Activated naive CD4-positive, alpha-beta T cell treated with anti-CD3 and anti-CD28 coated beads for 36 hours (primary cell): ENCODE results near the gene CFAP299. TPM values are rescaled to one million over a fixed set of nuclear protein-coding genes. Genes with fewer than 3 reads are reported as not detected.

Experiments
- CTCF ChIA-PET: fragments of 350-600 bp; sonication (Branson Sonifier 250); formaldehyde crosslinking; loops from one replicate; lab custom pipeline; 2021; ENCODE audit warnings: antibody characterized with exemption; lab: Charles Lee
- DNase-seq: peaks from one replicate; pipeline ENCODE4 v3.0.0-alpha.2; 2020
- H3K27ac Mint-ChIP-seq: one replicate; pipeline ENCODE4 v1.8.0; 2021; ENCODE audit warnings: mild to moderate bottlenecking, mixed read lengths
- H3K27me3 Mint-ChIP-seq: one replicate; pipeline ENCODE4 v1.8.0; 2021; ENCODE audit warnings: low read depth, mixed read lengths
- H3K36me3 Mint-ChIP-seq: one replicate; pipeline ENCODE4 v1.8.0; 2021; ENCODE audit warnings: low read depth, mixed read lengths
- H3K4me1 Mint-ChIP-seq: one replicate; pipeline ENCODE4 v1.8.0; 2021; ENCODE audit warnings: low read depth, mixed read lengths
- H3K4me3 Mint-ChIP-seq: one replicate; pipeline ENCODE4 v1.8.0; 2021; ENCODE audit warnings: mild to moderate bottlenecking, moderate library complexity, mixed read lengths
- H3K9me3 Mint-ChIP-seq: one replicate; pipeline ENCODE4 v1.8.0; 2021; ENCODE audit warnings: mixed read lengths
- intact Hi-C: fragments of 100-400 bp; cut with micrococcal nuclease; formaldehyde crosslinking; loops from one replicate; pipeline ENCODE4 v1.15.1; 2023
- total RNA-seq, 2 experiments: library from RNA; stranded (reverse); gene quantifications; one replicate each; pipeline ENCODE4 v1.2.3, GENCODE V29; 2021

Gene CFAP299
- total RNA-seq, 2 experiments from 2014 or later = not detected

DNA sequence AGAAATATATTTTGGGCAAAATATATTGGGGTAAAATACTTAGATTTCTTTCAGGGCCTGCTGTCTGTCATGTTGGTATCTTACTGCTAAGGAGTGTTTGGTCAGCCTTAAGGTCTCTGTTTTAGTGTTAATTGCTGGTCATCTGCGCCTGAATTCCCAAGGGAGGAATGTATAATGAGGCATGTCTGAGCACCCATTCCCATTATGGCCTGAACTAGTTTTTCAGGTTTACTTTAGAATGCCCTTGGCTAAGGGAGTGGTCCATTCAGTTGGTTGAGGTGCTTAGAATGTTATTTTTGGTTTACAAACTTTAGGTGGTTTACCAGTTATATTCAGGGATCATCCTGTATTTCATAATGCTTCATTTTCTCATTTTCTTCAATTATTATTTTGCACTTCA is 125.9 kb downstream of the CFAP299 start:
- Mint-ChIP-seq H3K4me1 (peaks cover 21% of the 10 kb centered on the region), H3K36me3 (no peaks in the 10 kb centered on the region), H3K27me3 (no peaks in the 10 kb centered on the region), H3K27ac (no peak overlapping the region), H3K9me3 (no peaks in the 10 kb centered on the region), H3K4me3 (no peak overlapping the region)
- CTCF ChIA-PET = no interaction called here
- DNase-seq = no peak
- intact Hi-C loops = loop anchor here (2.0 kb wide), 1 partner anchor 529 kb away; no protein-coding TSS in a partner anchor

DNA sequence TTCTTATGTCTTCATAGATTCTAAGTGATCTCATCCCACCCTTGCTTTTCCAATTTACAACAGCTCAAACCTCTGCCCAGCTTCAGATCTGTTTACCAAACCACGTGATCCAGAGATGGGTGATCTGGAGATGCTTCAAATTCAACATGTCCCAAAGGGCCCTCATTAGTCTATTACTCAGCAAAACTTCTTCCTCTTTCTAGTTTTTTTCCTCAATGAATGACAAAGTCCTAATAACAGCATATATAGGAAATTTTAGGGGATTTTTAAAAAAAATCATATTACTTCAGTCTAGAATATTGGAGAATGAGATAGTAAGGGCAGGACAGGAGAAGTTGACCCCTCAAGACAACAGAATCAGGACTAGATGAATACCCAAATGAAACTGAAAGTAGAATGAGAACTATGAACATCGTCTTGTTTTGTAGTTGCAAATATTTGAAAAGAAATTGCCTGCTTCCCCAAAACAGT is 127.1 kb downstream of the CFAP299 start:
- Mint-ChIP-seq H3K4me3 (peak overlapping the region; percentile 38), H3K9me3 (no peaks in the 10 kb centered on the region), H3K27me3 (no peaks in the 10 kb centered on the region), H3K36me3 (no peaks in the 10 kb centered on the region), H3K4me1 (peaks cover 21% of the 10 kb centered on the region), H3K27ac (peak overlapping the region; percentile 15)
- CTCF ChIA-PET = no interaction called here
- DNase-seq = no peak
- intact Hi-C loops = no loop called here

DNA sequence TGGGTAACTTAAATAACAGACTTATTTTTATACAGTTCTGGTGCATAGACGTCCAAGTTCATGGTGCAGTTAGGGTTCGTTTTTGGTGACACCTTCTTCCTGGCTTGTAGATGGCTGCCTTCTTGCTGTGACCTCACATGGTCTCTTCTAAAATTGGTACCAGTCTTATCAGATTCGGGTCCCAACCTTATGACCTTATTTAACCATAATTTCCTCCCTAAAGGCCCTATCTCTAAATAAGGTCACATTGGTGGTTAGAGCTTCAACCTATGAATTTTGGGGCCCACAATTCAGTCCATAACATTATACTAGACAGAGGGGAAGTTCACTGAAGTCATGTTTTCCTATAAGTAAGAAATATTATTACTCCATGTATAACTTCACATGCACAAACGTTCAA is 128.0 kb downstream of the CFAP299 start:
- DNase-seq = no peak
- CTCF ChIA-PET = no interaction called here
- H3K4me3 Mint-ChIP-seq = no peak overlapping the region
- peaks cover 21% of the 10 kb centered on the region for H3K4me1 Mint-ChIP-seq
- no peak overlapping the region for H3K27ac Mint-ChIP-seq
- H3K9me3 Mint-ChIP-seq = no peaks in the 10 kb centered on the region
- no peaks in the 10 kb centered on the region for H3K27me3 Mint-ChIP-seq
- no peaks in the 10 kb centered on the region for H3K36me3 Mint-ChIP-seq
- intact Hi-C loops = no loop called here

DNA sequence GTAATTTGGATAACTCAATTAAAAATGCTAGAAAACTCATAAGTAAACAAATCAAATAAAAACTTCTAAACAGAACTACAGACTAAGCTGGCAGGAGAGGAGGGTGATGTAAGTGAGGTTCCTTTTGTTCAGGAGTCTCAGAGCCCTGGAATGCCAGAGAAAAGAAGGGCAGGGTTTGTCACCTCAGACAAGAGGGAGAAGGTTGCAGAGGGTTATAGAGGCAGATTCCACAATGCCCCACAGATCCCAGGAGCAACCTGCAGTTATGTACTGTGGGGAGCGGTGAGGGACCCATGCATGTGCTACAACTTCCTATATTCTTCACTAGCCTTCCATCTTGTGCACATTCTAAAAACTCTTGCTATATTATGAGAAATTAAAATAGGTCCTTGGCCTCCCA is 129.7 kb downstream of the CFAP299 start:
- no peak for DNase-seq
- CTCF ChIA-PET = no interaction called here
- no peak overlapping the region for H3K4me3 Mint-ChIP-seq
- H3K27ac Mint-ChIP-seq = no peak overlapping the region
- H3K4me1 Mint-ChIP-seq = peaks cover 14% of the 10 kb centered on the region
- no peaks in the 10 kb centered on the region for H3K9me3 Mint-ChIP-seq
- intact Hi-C loops = no loop called here
- H3K27me3 Mint-ChIP-seq = no peaks in the 10 kb centered on the region
- no peaks in the 10 kb centered on the region for H3K36me3 Mint-ChIP-seq

DNA sequence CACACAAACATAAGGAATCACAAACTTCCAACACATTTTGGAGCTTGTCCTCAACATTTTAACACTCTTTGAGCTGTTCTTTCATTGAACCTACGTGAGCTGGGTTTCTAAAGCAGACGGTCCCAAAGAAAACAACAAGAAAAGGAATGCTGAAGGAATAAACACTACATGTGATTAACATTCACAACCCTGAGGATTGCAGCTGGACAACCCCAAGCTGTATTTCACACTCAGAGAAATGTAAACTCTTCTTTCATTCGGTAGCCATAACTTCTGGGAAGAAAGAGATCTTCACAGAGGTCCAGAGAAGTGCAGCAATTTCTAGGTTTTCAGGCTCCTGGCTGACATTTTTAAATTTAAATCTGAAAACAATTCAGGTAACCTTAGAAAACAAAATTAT is 130.2 kb downstream of the CFAP299 start:
- no peak overlapping the region for H3K4me3 Mint-ChIP-seq
- CTCF ChIA-PET = no interaction called here
- H3K27me3 Mint-ChIP-seq = no peaks in the 10 kb centered on the region
- no peaks in the 10 kb centered on the region for H3K9me3 Mint-ChIP-seq
- no peak for DNase-seq
- H3K36me3 Mint-ChIP-seq = no peaks in the 10 kb centered on the region
- H3K4me1 Mint-ChIP-seq = peaks cover 11% of the 10 kb centered on the region
- H3K27ac Mint-ChIP-seq = no peak overlapping the region
- intact Hi-C loops = no loop called here

DNA sequence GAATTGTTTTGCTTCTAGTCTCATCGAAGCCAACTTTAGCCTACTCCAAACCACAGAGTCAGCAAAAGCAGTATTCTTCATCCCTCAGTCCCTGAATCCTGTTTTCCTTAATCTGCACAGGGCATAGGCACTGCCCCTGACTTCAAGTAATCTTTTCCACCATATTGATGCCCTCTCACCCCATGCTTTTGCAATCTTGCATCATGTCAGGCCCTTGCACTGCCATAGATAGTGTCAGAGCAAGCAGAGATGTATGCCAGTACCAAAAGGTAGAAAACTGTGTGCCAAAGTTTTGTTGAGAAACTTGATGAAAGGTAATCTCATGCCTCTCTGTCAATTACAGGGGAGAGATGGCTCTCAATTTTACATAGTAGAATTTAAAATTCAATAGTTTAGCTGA is 131.1 kb downstream of the CFAP299 start:
- CTCF ChIA-PET = no interaction called here
- intact Hi-C loops = no loop called here
- Mint-ChIP-seq H3K27me3 (no peaks in the 10 kb centered on the region), H3K4me1 (peaks cover 11% of the 10 kb centered on the region), H3K36me3 (no peaks in the 10 kb centered on the region), H3K4me3 (no peak overlapping the region), H3K9me3 (no peaks in the 10 kb centered on the region), H3K27ac (no peak overlapping the region)
- no peak for DNase-seq

DNA sequence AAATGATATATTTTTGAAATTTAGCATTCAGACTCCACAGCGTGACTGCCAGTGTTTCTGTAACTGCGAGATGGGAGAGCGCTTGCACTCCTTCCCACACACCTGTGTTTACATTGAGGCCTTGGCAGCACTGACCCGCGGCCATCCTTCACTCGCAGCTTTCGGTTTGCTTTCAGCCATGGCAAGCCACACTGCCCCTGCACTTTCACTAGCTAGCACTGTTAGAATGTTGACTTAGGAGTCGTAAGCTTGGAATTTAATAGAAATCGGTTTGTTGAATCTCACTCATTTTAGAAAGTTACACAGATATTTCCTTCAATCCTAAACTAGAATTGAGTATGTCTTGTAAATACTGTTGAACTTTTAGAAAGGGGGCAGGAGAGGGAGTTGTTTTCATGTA is 136.2 kb downstream of the CFAP299 start:
- intact Hi-C loops = no loop called here
- Mint-ChIP-seq H3K4me3 (no peak overlapping the region), H3K27me3 (no peaks in the 10 kb centered on the region), H3K9me3 (no peaks in the 10 kb centered on the region), H3K27ac (no peak overlapping the region), H3K36me3 (no peaks in the 10 kb centered on the region), H3K4me1 (peaks cover 3% of the 10 kb centered on the region)
- no peak for DNase-seq
- CTCF ChIA-PET = no interaction called here

DNA sequence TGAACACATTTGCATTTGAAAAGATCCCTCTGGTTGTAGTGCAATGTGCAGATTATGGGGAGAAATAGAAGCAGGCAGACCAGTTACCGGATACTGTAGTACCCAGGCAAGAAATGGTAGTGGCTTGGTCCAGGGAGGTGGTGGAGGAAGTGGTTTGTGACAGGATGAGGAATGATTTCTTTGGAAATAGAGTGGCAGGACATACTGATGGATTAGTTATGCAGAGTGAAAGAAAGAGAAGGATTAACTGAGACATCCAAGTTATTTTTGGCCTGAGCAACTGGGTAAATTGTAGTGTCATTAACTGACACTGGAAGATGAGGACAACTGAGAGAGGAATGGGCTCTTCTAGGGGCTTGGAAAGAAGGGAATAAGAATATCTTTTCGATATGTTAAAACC is 139.7 kb downstream of the CFAP299 start:
- intact Hi-C loops = no loop called here
- H3K4me3 Mint-ChIP-seq = no peak overlapping the region
- H3K36me3 Mint-ChIP-seq = no peaks in the 10 kb centered on the region
- DNase-seq = no peak
- H3K27me3 Mint-ChIP-seq = no peaks in the 10 kb centered on the region
- CTCF ChIA-PET = no interaction called here
- H3K27ac Mint-ChIP-seq = no peak overlapping the region
- peaks cover 2% of the 10 kb centered on the region for H3K4me1 Mint-ChIP-seq
- H3K9me3 Mint-ChIP-seq = no peaks in the 10 kb centered on the region

DNA sequence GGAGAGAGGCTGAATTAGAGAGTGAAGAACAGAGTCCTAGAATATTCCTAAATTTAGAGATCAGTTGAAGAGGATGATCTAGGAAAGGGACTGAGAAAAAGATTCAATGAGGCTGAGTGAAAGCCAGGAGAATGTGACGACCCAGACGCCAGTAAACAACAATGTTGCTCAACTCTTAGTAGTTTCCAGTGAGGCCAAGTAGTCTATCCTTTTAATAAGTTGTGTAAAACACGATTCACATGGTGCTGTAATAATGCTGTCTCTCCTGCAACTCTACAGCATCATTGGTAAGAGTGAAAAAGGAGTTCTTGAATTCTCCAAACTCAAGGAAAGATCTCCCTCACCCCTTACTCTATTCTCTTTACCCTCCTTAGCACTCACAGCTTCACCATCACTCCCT is 140.3 kb downstream of the CFAP299 start:
- no peak overlapping the region for H3K4me3 Mint-ChIP-seq
- H3K36me3 Mint-ChIP-seq = no peaks in the 10 kb centered on the region
- H3K9me3 Mint-ChIP-seq = no peaks in the 10 kb centered on the region
- DNase-seq = no peak
- H3K27ac Mint-ChIP-seq = no peak overlapping the region
- H3K4me1 Mint-ChIP-seq = peaks cover 2% of the 10 kb centered on the region
- intact Hi-C loops = no loop called here
- CTCF ChIA-PET = no interaction called here
- H3K27me3 Mint-ChIP-seq = no peaks in the 10 kb centered on the region

DNA sequence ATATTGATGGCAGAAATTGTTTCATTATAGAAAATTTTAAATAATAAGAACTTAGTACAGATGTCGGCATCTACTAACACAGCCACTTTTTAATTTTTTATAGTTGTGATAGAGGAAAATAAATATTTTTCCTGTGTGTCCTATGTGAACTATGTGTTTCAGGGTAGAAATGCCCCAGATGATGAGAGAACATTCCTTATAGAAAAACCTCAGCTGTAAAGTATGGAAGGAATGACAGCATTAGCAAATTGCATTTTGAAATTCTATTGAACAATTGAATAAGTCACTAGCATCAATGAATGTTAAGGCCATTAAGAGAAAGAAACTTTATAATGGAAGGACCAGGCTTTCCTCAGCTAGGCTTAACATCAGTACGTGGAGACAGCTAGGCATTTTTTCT is 149.2 kb downstream of the CFAP299 start:
- Mint-ChIP-seq H3K4me3 (no peak overlapping the region), H3K4me1 (peaks cover 4% of the 10 kb centered on the region), H3K27ac (no peak overlapping the region), H3K36me3 (peaks cover 3% of the 10 kb centered on the region), H3K9me3 (peaks cover 6% of the 10 kb centered on the region), H3K27me3 (no peaks in the 10 kb centered on the region)
- intact Hi-C loops = loop anchor here (5.0 kb wide), 1 partner anchor 57 kb away; no protein-coding TSS in a partner anchor
- DNase-seq = no peak
- CTCF ChIA-PET = no interaction called here

DNA sequence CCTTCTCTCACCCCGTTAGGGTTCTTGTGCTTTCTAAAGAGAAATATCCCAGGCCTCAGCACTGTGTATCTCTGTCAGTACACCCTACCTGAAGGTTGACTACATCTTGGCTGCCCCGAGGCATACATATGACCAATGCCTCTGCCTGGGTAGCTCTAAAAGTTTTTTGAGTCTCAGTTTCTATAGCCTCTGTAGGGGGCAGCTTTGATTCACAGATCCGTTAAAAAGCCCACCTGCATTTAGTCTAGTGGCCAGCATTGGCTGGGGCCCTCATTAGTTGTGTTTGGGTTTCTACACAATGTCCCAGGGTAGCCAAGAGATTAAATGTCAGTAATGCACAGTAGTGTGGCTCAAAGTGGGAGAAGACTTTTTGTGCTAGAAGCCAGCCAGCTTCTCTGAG is 151.1 kb downstream of the CFAP299 start:
- intact Hi-C loops = no loop called here
- peaks cover 12% of the 10 kb centered on the region for H3K4me1 Mint-ChIP-seq
- DNase-seq = no peak
- H3K27me3 Mint-ChIP-seq = no peaks in the 10 kb centered on the region
- CTCF ChIA-PET = no interaction called here
- peaks cover 3% of the 10 kb centered on the region for H3K36me3 Mint-ChIP-seq
- no peak overlapping the region for H3K4me3 Mint-ChIP-seq
- H3K27ac Mint-ChIP-seq = no peak overlapping the region
- H3K9me3 Mint-ChIP-seq = peaks cover 8% of the 10 kb centered on the region

DNA sequence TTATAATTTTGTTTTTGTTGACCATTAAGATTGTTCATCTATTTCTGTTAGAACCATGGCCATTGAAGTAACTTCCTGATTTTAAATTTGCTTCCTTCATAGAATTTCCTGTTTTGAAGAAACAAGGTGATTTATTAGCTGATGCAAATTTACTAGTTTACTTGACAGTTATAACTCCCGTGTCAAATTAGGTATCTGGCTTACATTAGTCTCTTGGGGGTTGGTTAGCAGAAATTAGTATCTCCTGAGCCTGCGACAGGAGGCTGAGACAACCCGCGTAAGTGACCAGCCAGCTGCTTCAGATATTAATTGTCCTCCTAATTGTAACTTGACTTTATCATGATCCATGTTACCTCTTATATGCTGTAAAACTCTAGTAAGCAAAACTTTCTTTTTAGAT is 154.3 kb downstream of the CFAP299 start:
- Mint-ChIP-seq H3K4me3 (no peak overlapping the region), H3K36me3 (peaks cover 9% of the 10 kb centered on the region), H3K27ac (no peak overlapping the region), H3K4me1 (peaks cover 39% of the 10 kb centered on the region), H3K27me3 (no peaks in the 10 kb centered on the region), H3K9me3 (peaks cover 10% of the 10 kb centered on the region)
- no peak for DNase-seq
- CTCF ChIA-PET = interaction anchor here (1.9 kb wide), 1 partner anchor 500 kb away, joined by 4 read pairs; no protein-coding TSS in a partner anchor
- intact Hi-C loops = no loop called here

DNA sequence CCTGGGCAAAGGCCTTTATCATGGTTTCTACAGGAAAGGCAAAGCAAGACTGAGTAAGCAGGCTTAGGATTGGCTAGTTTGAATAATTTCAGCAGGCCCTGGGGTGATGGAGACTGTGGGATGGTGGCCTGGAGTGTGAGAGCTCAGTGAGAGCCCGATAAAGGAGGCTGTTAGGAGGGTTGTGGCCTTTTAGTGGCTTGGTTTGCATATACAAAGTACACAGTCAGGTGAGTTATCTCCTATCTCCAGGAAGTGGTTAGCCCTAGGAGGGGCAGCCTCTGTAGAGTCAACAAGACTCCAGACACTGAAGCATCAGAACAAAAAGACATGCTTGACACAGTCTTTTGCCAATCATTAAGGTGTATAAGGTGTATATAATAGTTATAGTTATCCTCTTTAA is 157.2 kb downstream of the CFAP299 start:
- CTCF ChIA-PET = no interaction called here
- peak; percentile 44 for DNase-seq
- Mint-ChIP-seq H3K27me3 (no peaks in the 10 kb centered on the region), H3K4me1 (peaks cover 46% of the 10 kb centered on the region), H3K4me3 (no peak overlapping the region), H3K36me3 (peaks cover 15% of the 10 kb centered on the region), H3K27ac (peak overlapping the region; percentile 57), H3K9me3 (peaks cover 25% of the 10 kb centered on the region)
- intact Hi-C loops = loop anchor here (1.0 kb wide), 1 partner anchor 49 kb away; no protein-coding TSS in a partner anchor
